ENCODE data around the gene GTPBP8. TPM values are rescaled to one million over a fixed set of nuclear protein-coding genes. Genes with fewer than 3 reads are reported as not detected.

GTPBP8 gene
- total and polyA plus RNA-seq, 10 of the 15 experiments (the other 5 are each of a cell fraction or from before 2014, with no cell fraction given) = 10.3 to 29.0 (median 17.0) TPM

- no peak for TF ChIP-seq ZBTB40 (IDR thresholded peaks at IDR 0.05; ENCODE audit: borderline replicate concordance)
- no peak for TF ChIP-seq STAT1 (conservative IDR thresholded peaks at IDR 0.05)
- TF ChIP-seq, protein P1, sequence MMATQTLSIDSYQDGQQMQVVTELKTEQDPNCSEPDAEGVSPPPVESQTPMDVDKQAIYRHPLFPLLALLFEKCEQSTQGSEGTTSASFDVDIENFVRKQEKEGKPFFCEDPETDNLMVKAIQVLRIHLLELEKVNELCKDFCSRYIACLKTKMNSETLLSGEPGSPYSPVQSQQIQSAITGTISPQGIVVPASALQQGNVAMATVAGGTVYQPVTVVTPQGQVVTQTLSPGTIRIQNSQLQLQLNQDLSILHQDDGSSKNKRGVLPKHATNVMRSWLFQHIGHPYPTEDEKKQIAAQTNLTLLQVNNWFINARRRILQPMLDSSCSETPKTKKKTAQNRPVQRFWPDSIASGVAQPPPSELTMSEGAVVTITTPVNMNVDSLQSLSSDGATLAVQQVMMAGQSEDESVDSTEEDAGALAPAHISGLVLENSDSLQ (IDR thresholded peaks at IDR 0.05) = no peak; the same call in 1 of the 2 replicates
- TF ChIP-seq, protein P2, sequence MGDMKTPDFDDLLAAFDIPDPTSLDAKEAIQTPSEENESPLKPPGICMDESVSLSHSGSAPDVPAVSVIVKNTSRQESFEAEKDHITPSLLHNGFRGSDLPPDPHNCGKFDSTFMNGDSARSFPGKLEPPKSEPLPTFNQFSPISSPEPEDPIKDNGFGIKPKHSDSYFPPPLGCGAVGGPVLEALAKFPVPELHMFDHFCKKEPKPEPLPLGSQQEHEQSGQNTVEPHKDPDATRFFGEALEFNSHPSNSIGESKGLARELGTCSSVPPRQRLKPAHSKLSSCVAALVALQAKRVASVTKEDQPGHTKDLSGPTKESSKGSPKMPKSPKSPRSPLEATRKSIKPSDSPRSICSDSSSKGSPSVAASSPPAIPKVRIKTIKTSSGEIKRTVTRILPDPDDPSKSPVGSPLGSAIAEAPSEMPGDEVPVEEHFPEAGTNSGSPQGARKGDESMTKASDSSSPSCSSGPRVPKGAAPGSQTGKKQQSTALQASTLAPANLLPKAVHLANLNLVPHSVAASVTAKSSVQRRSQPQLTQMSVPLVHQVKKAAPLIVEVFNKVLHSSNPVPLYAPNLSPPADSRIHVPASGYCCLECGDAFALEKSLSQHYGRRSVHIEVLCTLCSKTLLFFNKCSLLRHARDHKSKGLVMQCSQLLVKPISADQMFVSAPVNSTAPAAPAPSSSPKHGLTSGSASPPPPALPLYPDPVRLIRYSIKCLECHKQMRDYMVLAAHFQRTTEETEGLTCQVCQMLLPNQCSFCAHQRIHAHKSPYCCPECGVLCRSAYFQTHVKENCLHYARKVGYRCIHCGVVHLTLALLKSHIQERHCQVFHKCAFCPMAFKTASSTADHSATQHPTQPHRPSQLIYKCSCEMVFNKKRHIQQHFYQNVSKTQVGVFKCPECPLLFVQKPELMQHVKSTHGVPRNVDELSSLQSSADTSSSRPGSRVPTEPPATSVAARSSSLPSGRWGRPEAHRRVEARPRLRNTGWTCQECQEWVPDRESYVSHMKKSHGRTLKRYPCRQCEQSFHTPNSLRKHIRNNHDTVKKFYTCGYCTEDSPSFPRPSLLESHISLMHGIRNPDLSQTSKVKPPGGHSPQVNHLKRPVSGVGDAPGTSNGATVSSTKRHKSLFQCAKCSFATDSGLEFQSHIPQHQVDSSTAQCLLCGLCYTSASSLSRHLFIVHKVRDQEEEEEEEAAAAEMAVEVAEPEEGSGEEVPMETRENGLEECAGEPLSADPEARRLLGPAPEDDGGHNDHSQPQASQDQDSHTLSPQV (IDR thresholded peaks at IDR 0.05) = no peak
- TF ChIP-seq CHD4 (IDR thresholded peaks at IDR 0.05) = no peak
- TF ChIP-seq WRNIP1 (IDR thresholded peaks at IDR 0.05; ENCODE audit: borderline replicate concordance, low read depth, low read length) = no peak
- no peak for TF ChIP-seq NR2C1 (IDR thresholded peaks at IDR 0.05)
- TF ChIP-seq, protein P3, sequence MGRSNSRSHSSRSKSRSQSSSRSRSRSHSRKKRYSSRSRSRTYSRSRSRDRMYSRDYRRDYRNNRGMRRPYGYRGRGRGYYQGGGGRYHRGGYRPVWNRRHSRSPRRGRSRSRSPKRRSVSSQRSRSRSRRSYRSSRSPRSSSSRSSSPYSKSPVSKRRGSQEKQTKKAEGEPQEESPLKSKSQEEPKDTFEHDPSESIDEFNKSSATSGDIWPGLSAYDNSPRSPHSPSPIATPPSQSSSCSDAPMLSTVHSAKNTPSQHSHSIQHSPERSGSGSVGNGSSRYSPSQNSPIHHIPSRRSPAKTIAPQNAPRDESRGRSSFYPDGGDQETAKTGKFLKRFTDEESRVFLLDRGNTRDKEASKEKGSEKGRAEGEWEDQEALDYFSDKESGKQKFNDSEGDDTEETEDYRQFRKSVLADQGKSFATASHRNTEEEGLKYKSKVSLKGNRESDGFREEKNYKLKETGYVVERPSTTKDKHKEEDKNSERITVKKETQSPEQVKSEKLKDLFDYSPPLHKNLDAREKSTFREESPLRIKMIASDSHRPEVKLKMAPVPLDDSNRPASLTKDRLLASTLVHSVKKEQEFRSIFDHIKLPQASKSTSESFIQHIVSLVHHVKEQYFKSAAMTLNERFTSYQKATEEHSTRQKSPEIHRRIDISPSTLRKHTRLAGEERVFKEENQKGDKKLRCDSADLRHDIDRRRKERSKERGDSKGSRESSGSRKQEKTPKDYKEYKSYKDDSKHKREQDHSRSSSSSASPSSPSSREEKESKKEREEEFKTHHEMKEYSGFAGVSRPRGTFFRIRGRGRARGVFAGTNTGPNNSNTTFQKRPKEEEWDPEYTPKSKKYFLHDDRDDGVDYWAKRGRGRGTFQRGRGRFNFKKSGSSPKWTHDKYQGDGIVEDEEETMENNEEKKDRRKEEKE (IDR thresholded peaks at IDR 0.05) = no peak
- no peak for TF ChIP-seq HSF1 (IDR thresholded peaks at IDR 0.05; ENCODE audit: low read depth, low read length)
- TF ChIP-seq, protein P4, sequence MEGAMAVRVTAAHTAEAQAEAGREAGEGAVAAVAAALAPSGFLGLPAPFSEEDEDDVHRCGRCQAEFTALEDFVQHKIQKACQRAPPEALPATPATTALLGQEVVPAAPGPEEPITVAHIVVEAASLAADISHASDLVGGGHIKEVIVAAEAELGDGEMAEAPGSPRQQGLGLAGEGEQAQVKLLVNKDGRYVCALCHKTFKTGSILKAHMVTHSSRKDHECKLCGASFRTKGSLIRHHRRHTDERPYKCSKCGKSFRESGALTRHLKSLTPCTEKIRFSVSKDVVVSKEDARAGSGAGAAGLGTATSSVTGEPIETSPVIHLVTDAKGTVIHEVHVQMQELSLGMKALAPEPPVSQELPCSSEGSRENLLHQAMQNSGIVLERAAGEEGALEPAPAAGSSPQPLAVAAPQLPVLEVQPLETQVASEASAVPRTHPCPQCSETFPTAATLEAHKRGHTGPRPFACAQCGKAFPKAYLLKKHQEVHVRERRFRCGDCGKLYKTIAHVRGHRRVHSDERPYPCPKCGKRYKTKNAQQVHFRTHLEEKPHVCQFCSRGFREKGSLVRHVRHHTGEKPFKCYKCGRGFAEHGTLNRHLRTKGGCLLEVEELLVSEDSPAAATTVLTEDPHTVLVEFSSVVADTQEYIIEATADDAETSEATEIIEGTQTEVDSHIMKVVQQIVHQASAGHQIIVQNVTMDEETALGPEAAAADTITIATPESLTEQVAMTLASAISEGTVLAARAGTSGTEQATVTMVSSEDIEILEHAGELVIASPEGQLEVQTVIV (IDR thresholded peaks at IDR 0.05; ENCODE audit: borderline replicate concordance, partially characterized antibody) = no peak
Measured at GRCh38 chr3:112973325-112974177, 17.2 kb upstream of the GTPBP8 start (continued).

Measured in GM12878 (cell line).